ENCODE data around the gene RAP1GAP.
"Not testable (repeated sequence)": the region's sequence is repeated elsewhere in the genome, so short reads cannot be mapped to it uniquely, and the experiment has no call there.

RAP1GAP gene

DNA sequence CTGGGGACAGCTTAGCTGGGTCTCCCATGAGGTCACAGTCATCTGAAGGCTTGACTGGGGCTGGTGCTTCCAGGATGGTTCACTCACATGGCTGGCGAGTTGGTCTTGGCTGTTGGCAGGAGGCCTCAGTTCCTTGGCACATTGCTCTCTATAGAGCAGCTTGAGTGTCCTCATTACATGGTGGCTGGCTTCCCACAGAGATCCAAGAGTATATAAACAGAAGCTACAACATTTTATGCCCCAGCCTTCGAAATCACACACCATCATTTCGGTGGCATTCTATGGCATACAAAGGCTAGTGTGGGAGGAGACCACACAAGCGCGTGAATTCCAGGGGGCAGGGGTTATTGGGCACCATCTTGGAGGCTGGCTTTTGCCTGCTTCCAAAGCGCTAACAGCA lies 96.9 kb downstream of the RAP1GAP start:
- H3K9ac ChIP-seq, result no peak overlapping the region
- H4K20me1 ChIP-seq, result peaks cover 0 to 10% (median 0%) of the 10 kb centered on the region in 11 experiments; a peak in 3 of 22 replicates
- peaks cover 0 to 25% (median 0%) of the 10 kb centered on the region in 11 experiments; a peak in 5 of 22 replicates for H3K27me3 ChIP-seq
- no peak overlapping the region for H3K4me3 ChIP-seq
- H3K4me2 ChIP-seq, result no peak overlapping the region
- no peak for TF ChIP-seq Cebpa-rat (IDR thresholded peaks at IDR 0.05)
- H3K9me3 ChIP-seq (replicated peaks in 1 of 11), result peaks cover 0 to 9% (median 0%) of the 10 kb centered on the region in 11 experiments; a peak in 2 of 22 replicates
- H3K27ac ChIP-seq, result no peak overlapping the region
- H3K36me3 ChIP-seq, result no peaks in the 10 kb centered on the region
- H3K4me1 ChIP-seq, result peaks cover 21 to 48% (median 44%) of the 10 kb centered on the region in 10 experiments

DNA sequence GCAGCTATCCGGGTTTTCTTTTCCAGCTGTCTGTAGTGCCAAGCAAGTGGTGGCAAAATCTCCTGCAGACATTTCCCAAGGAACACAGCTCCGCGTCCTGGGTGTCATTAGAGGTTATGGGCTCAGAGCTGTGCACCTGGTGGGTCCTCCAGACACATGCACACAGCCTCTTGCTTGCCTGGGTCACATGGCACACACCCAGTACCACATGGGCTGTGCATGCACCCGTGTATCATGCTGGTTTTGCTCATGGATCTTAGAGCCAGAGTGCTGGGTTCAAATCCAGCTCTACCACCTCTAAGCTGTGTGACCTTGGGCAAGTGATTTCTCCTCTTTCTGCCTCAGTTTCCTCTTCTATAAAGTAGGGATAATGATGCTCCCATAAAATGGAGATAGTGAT lies 98.3 kb downstream of the RAP1GAP start:
- Histone ChIP-seq H4K20me1 (peaks cover 0 to 10% (median 0%) of the 10 kb centered on the region in 11 experiments; a peak in 2 of 22 replicates), H3K4me3 (no peak overlapping the region), H3K9me3 (replicated peaks in 1 of 11) (peaks cover 0 to 9% (median 0%) of the 10 kb centered on the region in 11 experiments; a peak in 2 of 22 replicates), H3K4me1 (peaks cover 21 to 56% (median 52%) of the 10 kb centered on the region in 10 experiments), H3K4me2 (no peak overlapping the region), H3K27ac (no peak overlapping the region), H3K27me3 (peaks cover 0 to 31% (median 0%) of the 10 kb centered on the region in 11 experiments; a peak in 5 of 22 replicates), H3K9ac (no peak overlapping the region), H3K36me3 (no peaks in the 10 kb centered on the region)
- TF ChIP-seq Cebpa-rat (IDR thresholded peaks at IDR 0.05), result no peak

DNA sequence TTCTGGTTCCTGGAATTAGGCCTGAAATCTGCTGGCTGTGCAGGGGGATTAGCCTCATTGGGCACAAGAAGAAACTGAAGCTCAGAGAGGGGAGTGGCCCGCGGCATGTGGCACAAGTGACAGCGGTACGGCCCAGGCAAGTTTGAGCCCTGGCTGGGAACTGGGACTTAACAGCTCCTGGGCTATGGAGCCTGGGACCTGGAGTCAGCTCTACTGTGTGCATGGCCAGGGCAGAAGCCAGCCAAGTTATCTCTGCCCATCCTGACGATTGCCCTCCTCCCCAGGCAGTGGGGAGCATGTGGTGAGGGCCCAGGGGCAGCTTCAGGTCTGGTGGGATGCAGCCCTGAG lies 98.7 kb downstream of the RAP1GAP start:
- no peak overlapping the region for H3K9ac ChIP-seq
- no peak overlapping the region for H3K27ac ChIP-seq
- no peak overlapping the region for H3K4me3 ChIP-seq
- H3K9me3 ChIP-seq (replicated peaks in 1 of 11), result peaks cover 0 to 9% (median 0%) of the 10 kb centered on the region in 11 experiments; a peak in 2 of 22 replicates
- peaks cover 21 to 56% (median 51%) of the 10 kb centered on the region in 10 experiments for H3K4me1 ChIP-seq
- H3K4me2 ChIP-seq, result no peak overlapping the region
- H3K36me3 ChIP-seq, result no peaks in the 10 kb centered on the region
- TF ChIP-seq Cebpa-rat (IDR thresholded peaks at IDR 0.05), result no peak
- H4K20me1 ChIP-seq, result peaks cover 0 to 10% (median 0%) of the 10 kb centered on the region in 11 experiments; a peak in 2 of 22 replicates
- H3K27me3 ChIP-seq, result peaks cover 0 to 34% (median 0%) of the 10 kb centered on the region in 11 experiments; a peak in 5 of 22 replicates

DNA sequence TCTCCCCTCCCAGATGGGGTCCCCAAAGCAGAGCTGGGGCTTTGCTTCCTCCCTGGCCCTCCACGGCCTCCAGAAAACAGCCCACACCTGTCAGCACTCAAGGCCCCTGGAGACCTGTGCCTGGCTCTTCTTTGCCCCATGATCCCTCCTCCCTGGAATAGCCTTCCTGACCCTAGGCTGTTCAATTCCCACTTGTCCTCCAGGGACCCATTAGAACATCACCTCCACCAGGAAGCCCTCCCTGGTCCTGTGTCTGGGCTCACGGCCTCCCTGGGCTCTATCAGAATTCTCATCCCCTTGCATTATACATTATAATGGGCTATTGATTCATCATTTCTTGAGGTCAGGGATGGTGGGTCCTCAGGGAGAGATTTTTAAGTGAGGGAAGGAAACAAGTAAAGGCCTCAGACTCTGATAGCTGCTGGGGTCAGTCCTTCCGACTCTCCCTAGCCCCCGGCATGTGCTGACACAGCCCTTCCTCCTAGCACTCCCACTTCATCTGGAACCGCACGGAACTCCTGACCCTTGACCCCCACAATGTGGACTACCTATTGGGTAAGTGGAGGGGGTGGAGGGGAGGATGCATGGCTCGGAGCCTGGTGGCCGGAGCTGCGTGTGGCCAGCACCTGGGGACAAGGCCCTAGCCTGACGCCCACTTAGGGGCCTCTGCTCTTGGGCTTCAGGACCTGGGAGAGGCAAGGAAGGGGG lies 99.2 kb downstream of the RAP1GAP start:
- H3K36me3 ChIP-seq, result no peaks in the 10 kb centered on the region
- no peak overlapping the region for H3K4me3 ChIP-seq
- TF ChIP-seq Cebpa-rat (IDR thresholded peaks at IDR 0.05), result no peak
- peaks cover 0 to 9% (median 0%) of the 10 kb centered on the region in 11 experiments; a peak in 2 of 22 replicates for H3K9me3 ChIP-seq (replicated peaks in 1 of 11)
- H4K20me1 ChIP-seq, result peaks cover 0 to 7% (median 0%) of the 10 kb centered on the region in 11 experiments; a peak in 2 of 22 replicates
- H3K9ac ChIP-seq, result no peak overlapping the region
- peaks cover 0 to 37% (median 0%) of the 10 kb centered on the region in 11 experiments; a peak in 5 of 22 replicates for H3K27me3 ChIP-seq
- peak overlapping the region in 8 of 11 experiments; percentile 61 to 80 (median 75); a peak in 12 of 22 replicates for H3K4me2 ChIP-seq
- peaks cover 21 to 53% (median 49%) of the 10 kb centered on the region in 10 experiments for H3K4me1 ChIP-seq
- no peak overlapping the region for H3K27ac ChIP-seq

DNA sequence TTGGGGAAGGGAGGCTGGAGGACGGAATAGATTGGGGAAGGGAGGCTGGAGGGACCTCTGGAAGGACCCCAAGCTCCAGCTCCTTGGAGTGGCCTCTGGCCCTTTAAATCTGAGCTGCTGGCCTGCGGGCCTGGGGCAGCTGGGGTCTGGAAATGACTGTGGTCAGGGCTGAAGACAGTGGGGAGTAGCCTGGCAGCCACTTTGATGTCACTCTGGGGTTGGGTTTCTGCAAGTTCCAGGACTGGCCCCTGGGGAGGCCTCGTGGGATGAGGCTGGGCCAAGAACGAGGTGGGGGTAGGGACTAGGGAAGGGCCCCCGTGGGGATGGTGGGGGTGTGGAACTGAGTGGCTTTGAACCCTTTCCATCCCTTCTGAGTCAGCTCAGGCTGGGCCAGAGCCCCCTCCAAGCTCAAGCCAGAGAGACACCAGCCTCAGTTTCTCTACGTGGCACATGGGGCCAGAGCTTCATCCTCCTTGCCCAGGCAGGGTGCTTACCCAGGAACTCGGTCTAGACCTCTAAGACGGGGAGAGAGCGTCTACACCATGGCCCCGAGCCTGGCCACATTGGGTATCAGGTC lies 100.3 kb downstream of the RAP1GAP start:
- Histone ChIP-seq H3K4me3 (no peak overlapping the region), H3K27ac (no peak overlapping the region), H3K9me3 (replicated peaks in 1 of 11) (peaks cover 0 to 9% (median 0%) of the 10 kb centered on the region in 11 experiments; a peak in 2 of 22 replicates), H3K4me1 (peaks cover 18 to 52% (median 46%) of the 10 kb centered on the region in 10 experiments; a peak in 19 of 20 replicates), H3K27me3 (peaks cover 0 to 32% (median 0%) of the 10 kb centered on the region in 11 experiments; a peak in 6 of 22 replicates), H3K9ac (no peak overlapping the region), H4K20me1 (peaks cover 0 to 12% (median 0%) of the 10 kb centered on the region in 11 experiments; a peak in 2 of 22 replicates), H3K36me3 (no peaks in the 10 kb centered on the region), H3K4me2 (peak overlapping the region in 10 of 11 experiments; percentile 5 to 80 (median 73); a peak in 19 of 22 replicates)
- TF ChIP-seq Cebpa-rat (IDR thresholded peaks at IDR 0.05), result no peak

DNA sequence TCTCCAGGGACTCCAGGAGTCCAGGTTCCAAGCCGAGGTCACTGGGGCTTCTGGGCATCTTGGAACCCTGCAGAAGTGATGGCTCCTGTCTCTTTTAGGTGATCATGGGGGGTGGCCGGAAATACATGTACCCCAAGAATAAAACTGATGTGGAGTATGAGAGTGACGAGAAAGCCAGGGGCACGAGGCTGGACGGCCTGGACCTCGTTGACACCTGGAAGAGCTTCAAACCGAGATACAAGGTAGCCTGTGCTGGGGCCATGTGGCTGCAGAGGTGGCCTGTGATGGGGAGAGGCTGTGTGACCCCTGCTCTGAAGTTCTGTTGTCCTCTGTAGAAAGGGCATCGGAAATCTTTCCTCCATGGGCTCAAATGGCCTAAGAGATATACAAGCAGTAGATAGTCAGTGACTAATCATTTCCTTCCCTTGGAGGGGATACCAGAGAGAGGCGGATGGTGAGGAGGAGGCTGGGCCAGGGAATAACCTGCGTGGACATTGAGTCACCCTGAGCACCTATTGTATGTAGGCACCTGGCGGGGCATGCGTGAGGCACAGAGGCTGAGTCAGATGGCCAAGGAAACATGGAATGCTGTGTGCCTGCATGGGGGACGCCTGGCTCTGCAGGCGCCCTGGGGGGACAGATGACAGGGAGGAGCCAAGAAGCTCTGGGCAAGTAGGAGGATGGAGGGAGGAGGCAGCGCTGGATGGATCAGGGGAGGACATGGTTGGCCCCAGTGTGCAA lies 101.0 kb downstream of the RAP1GAP start:
- Histone ChIP-seq H3K9ac (no peak overlapping the region), H3K4me3 (no peak overlapping the region), H3K4me2 (peak overlapping the region; percentile 5 to 80 (median 71); a peak in 20 of 22 replicates), H3K9me3 (replicated peaks in 1 of 11) (peaks cover 0 to 9% (median 0%) of the 10 kb centered on the region in 11 experiments; a peak in 2 of 22 replicates), H3K27ac (no peak overlapping the region), H4K20me1 (peaks cover 0 to 13% (median 0%) of the 10 kb centered on the region in 11 experiments; a peak in 2 of 22 replicates), H3K36me3 (no peaks in the 10 kb centered on the region), H3K27me3 (peaks cover 0 to 29% (median 0%) of the 10 kb centered on the region in 11 experiments; a peak in 5 of 22 replicates), H3K4me1 (peaks cover 18 to 53% (median 48%) of the 10 kb centered on the region in 10 experiments; a peak in 19 of 20 replicates)
- no peak for TF ChIP-seq Cebpa-rat (IDR thresholded peaks at IDR 0.05)

DNA sequence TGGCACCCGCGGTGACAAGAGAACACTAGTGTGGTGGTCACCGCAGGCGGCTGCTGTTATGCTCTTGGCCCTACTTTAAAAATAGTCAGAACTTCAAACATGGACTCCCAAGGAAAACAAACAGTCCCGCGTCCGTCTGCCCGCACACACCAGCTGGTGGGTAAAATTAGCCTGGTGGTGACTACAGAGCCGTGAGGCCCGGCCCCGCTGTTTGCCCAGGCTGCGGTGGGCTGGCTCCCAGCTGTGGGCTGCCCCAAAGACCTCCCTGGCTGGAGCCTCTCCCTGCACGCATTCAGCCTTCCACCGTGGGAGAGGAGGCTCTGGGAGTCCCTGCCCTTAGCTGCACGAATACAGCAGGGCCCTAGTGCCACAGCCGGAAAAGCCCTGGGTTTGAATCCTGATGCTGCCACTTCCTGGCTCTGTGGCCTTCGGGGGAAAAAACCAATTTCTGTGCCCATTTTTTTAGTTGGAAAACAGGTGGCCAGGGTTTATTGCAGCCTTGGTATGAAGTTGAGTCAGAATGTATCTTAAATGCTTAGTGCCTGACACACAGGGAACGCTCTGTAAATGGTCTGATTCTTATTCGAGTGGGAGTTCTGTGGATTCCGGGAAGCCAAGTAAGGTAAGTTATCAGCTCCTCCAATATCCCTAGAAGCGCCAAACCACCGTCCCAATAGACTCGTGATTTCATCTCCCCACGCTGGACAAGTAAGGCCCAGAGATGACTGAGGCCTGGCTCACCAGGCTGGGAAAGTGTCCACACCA lies 101.7 kb downstream of the RAP1GAP start:
- Histone ChIP-seq H4K20me1 (peaks cover 0 to 13% (median 0%) of the 10 kb centered on the region in 11 experiments; a peak in 3 of 22 replicates), H3K27me3 (peaks cover 0 to 29% (median 0%) of the 10 kb centered on the region in 11 experiments; a peak in 5 of 22 replicates), H3K27ac (no peak overlapping the region), H3K9me3 (replicated peaks in 1 of 11) (peaks cover 0 to 9% (median 0%) of the 10 kb centered on the region in 11 experiments; a peak in 2 of 22 replicates), H3K4me2 (peak overlapping the region in 10 of 11 experiments; percentile 5 to 80 (median 73); a peak in 18 of 22 replicates), H3K4me1 (peaks cover 18 to 53% (median 48%) of the 10 kb centered on the region in 10 experiments; a peak in 19 of 20 replicates), H3K9ac (peak overlapping the region in 3 of 11 experiments; percentile 17 to 35 (median 24); a peak in 3 of 22 replicates), H3K36me3 (no peaks in the 10 kb centered on the region), H3K4me3 (no peak overlapping the region)
- TF ChIP-seq Cebpa-rat (IDR thresholded peaks at IDR 0.05), result no peak

DNA sequence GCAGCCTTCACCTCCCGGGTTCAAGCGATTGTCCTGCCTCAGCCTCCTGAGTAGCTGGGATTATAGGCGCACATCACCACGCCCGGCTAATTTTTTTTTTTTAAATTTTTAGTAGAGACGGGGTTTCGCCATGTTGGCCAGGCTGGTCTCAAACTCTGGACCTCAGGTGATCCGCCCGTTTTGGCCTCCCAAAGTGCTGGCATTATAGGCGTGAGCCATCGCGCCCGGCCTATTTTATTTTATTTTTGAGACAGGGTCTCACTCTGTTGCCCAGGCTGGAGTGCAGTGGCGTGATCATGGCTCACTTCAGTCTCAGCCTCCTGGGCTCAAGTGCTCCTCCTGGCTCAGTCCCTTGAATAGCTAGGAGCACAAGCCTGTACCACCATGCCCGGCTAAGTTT lies 102.8 kb downstream of the RAP1GAP start:
- H4K20me1 ChIP-seq, result peaks cover 0 to 13% (median 0%) of the 10 kb centered on the region in 11 experiments; a peak in 3 of 22 replicates
- not testable (repeated sequence) for H3K27ac ChIP-seq; H3K9me3 ChIP-seq (replicated peaks in 1 of 11); H3K36me3 ChIP-seq; H3K4me3 ChIP-seq; H3K9ac ChIP-seq
- H3K4me2 ChIP-seq, result peak overlapping the region in 6 of 11 experiments; percentile 61 to 80 (median 75); a peak in 8 of 22 replicates
- H3K4me1 ChIP-seq, result peaks cover 18 to 53% (median 48%) of the 10 kb centered on the region in 10 experiments; a peak in 19 of 20 replicates
- peaks cover 0 to 29% (median 0%) of the 10 kb centered on the region in 11 experiments; a peak in 5 of 22 replicates for H3K27me3 ChIP-seq
